Right lobe of liver (tissue), 4 donors: Measurements from ENCODE around the gene UBXN6.

Source experiments
- CTCF ChIP-seq, 4 donors: fragments of 200-600 bp in 3 of 4; fragments of 450-650 bp in 1 of 4; IDR thresholded peaks; one replicate each; pipeline versions ENCODE4 v1.5.1 to v1.8.0; 2016 to 2022; ENCODE audit warnings: antibody characterized with exemption in 4 of 4, mild to moderate bottlenecking in 2 of 4
- POLR2A ChIP-seq: fragments of 450-650 bp; IDR thresholded peaks from one replicate; pipeline ENCODE4 v1.6.1; 2017; ENCODE audit warnings: antibody characterized with exemption, mild to moderate bottlenecking
- donor health status: DM: no; HTN: no; CAD: no.
- donor health status: DM: no; HTN: no; CAD: no.
- donor health status: DM: no; HTN: yes; CAD: no.

GRCh38 chr19:4416268-4416667 is 41.3 kb downstream of the UBXN6 start:
- TF ChIP-seq CTCF (IDR thresholded peaks at IDR 0.05) (no peak), POLR2A (no peak)
